ENCODE results near the gene BROX. TPM values are rescaled to one million over a fixed set of nuclear protein-coding genes. Genes with fewer than 3 reads are reported as not detected.
A peak's percentile ranks its signal among the peaks of the same experiment; 100 is the strongest.

Gene BROX
- total and polyA plus RNA-seq, 4 donors: 6.0 to 28.3 (median 14.4) TPM

DNA sequence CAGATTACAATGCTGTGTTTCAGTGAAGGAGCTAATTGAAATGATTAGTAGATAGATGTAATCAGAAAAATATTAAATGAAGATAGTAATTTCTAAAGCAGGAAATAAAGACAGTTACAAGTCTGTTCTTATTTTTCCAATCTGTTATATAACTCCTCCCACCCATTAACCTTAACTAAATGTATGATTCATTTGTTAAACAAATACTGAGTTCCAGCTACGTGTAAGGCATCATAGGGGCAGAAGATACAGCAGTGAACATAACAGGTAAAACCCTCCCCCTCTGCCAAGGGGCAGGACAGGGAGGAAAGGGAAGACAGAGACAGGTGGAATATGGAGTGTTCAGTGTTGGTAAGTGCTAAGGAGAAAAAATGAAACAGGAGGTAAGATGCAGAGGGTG lies 24.6 kb downstream of the BROX start, which contains the start of gene FAM177B:
Gene FAM177B, plus strand, starts transcription at position 231 of the 400 bp plus-strand sequence. CDS start 9,344 bp downstream, outside the sequence.
- Histone ChIP-seq H3K9me3 (ENCODE audit: control insufficient read depth in 4 of 4, low read length in 3 of 4) (no peaks in the 10 kb centered on the region), H3K27ac (ENCODE audit: low read depth in 1 of 2, low read length in 2 of 2) (no peak within 1 kb of the TSS), H3K27me3 (ENCODE audit: control insufficient read depth in 4 of 4, insufficient read depth in 4 of 4, low read length in 3 of 4) (no peaks in the 10 kb centered on the region), H3K4me1 (ENCODE audit: control insufficient read depth in 4 of 4, insufficient read depth in 4 of 4, low read length in 3 of 4) (no peaks in the 10 kb centered on the region), H3K4me3 (ENCODE audit: low read depth in 1 of 3, low read length in 3 of 3) (no peak within 1 kb of the TSS), H3K36me3 (ENCODE audit: control insufficient read depth in 4 of 4, insufficient read depth in 3 of 4, low read depth in 1 of 4, low read length in 3 of 4) (peaks cover 3 to 41% (median 24%) of the 10 kb centered on the region in 4 donors), H3K9ac (ENCODE audit: low read depth in 1 of 2, low read length in 2 of 2) (no peak within 1 kb of the TSS)
- WGBS: 70% methylated on average over 1 of the region's 1 CpG
- no peak for TF ChIP-seq TAF1 (conservative IDR thresholded peaks at IDR 0.05)
- no peak for TF ChIP-seq SP1 (IDR thresholded peaks at IDR 0.05)
- no peak for TF ChIP-seq GABPA (IDR thresholded peaks at IDR 0.05 in 1 of 2, conservative IDR thresholded peaks at IDR 0.05 in 1 of 2)
- TF ChIP-seq, protein P1, sequence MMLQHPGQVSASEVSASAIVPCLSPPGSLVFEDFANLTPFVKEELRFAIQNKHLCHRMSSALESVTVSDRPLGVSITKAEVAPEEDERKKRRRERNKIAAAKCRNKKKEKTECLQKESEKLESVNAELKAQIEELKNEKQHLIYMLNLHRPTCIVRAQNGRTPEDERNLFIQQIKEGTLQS (IDR thresholded peaks at IDR 0.05): no peak
- TF ChIP-seq, protein P2, sequence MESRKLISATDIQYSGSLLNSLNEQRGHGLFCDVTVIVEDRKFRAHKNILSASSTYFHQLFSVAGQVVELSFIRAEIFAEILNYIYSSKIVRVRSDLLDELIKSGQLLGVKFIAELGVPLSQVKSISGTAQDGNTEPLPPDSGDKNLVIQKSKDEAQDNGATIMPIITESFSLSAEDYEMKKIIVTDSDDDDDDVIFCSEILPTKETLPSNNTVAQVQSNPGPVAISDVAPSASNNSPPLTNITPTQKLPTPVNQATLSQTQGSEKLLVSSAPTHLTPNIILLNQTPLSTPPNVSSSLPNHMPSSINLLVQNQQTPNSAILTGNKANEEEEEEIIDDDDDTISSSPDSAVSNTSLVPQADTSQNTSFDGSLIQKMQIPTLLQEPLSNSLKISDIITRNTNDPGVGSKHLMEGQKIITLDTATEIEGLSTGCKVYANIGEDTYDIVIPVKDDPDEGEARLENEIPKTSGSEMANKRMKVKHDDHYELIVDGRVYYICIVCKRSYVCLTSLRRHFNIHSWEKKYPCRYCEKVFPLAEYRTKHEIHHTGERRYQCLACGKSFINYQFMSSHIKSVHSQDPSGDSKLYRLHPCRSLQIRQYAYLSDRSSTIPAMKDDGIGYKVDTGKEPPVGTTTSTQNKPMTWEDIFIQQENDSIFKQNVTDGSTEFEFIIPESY (IDR thresholded peaks at IDR 0.05): no peak
- TF ChIP-seq HNF4G (IDR thresholded peaks at IDR 0.05): no peak
- no peak for TF ChIP-seq RAD21 (IDR thresholded peaks at IDR 0.05)
- no peak for TF ChIP-seq NR2F2 (IDR thresholded peaks at IDR 0.05)
- no peak for TF ChIP-seq JUND (IDR thresholded peaks at IDR 0.05)
- no peak for TF ChIP-seq FOXA2 (IDR thresholded peaks at IDR 0.05)
- TF ChIP-seq EGR1 (IDR thresholded peaks at IDR 0.05; ENCODE audit: low read depth in 2 of 2): no peak
- DNase-seq (ENCODE audit: low spot score): no peak

DNA sequence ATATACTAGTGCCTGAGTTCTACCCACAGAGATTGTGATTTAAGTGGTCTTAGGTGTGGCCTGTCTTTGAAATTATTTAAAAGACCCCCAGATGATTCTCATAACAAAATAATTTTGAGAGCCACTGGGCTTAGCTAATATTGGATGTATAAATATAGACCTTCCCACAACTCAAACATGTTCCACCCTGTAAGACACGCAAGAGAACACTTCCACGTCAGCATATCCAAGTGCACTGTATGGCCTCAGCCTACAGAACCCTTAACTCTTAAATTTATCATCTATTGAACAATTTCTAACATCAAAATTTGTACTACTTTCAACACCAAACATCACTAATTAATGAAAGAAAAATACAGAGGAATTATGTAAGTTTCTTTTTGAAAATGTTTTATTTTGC lies 27.1 kb downstream of the BROX start:
- no peak for TF ChIP-seq HNF4G (IDR thresholded peaks at IDR 0.05)
- no peak for TF ChIP-seq RXRA (IDR thresholded peaks at IDR 0.05)
- TF ChIP-seq JUND (IDR thresholded peaks at IDR 0.05): no peak
- TF ChIP-seq HNF4A (conservative IDR thresholded peaks at IDR 0.05): no peak
- TF ChIP-seq NR2F2 (IDR thresholded peaks at IDR 0.05): no peak
- no peak for TF ChIP-seq RAD21 (IDR thresholded peaks at IDR 0.05)
- TF ChIP-seq, protein P3, sequence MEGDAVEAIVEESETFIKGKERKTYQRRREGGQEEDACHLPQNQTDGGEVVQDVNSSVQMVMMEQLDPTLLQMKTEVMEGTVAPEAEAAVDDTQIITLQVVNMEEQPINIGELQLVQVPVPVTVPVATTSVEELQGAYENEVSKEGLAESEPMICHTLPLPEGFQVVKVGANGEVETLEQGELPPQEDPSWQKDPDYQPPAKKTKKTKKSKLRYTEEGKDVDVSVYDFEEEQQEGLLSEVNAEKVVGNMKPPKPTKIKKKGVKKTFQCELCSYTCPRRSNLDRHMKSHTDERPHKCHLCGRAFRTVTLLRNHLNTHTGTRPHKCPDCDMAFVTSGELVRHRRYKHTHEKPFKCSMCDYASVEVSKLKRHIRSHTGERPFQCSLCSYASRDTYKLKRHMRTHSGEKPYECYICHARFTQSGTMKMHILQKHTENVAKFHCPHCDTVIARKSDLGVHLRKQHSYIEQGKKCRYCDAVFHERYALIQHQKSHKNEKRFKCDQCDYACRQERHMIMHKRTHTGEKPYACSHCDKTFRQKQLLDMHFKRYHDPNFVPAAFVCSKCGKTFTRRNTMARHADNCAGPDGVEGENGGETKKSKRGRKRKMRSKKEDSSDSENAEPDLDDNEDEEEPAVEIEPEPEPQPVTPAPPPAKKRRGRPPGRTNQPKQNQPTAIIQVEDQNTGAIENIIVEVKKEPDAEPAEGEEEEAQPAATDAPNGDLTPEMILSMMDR (IDR thresholded peaks at IDR 0.05; ENCODE audit: low read depth, low read length, missing input control): no peak
- TF ChIP-seq YY1 (IDR thresholded peaks at IDR 0.05): no peak
- no peak for DNase-seq (ENCODE audit: low spot score)
- WGBS: 88% methylated on average over 2 of the region's 2 CpGs
- no peak overlapping the region for H3K4me3 ChIP-seq (ENCODE audit: low read depth in 1 of 3, low read length in 3 of 3)
- peaks cover 0 to 20% (median 7%) of the 10 kb centered on the region in 4 donors for H3K36me3 ChIP-seq (ENCODE audit: control insufficient read depth in 4 of 4, insufficient read depth in 3 of 4, low read depth in 1 of 4, low read length in 3 of 4)
- no peaks in the 10 kb centered on the region for H3K4me1 ChIP-seq (ENCODE audit: control insufficient read depth in 4 of 4, insufficient read depth in 4 of 4, low read length in 3 of 4)
- no peak overlapping the region for H3K27ac ChIP-seq (ENCODE audit: low read depth in 1 of 2, low read length in 2 of 2)
- H3K27me3 ChIP-seq (ENCODE audit: control insufficient read depth in 4 of 4, insufficient read depth in 4 of 4, low read length in 3 of 4): no peaks in the 10 kb centered on the region
- H3K9me3 ChIP-seq (ENCODE audit: control insufficient read depth in 4 of 4, low read length in 3 of 4): no peaks in the 10 kb centered on the region
- H3K9ac ChIP-seq (ENCODE audit: low read depth in 1 of 2, low read length in 2 of 2): no peak overlapping the region

DNA sequence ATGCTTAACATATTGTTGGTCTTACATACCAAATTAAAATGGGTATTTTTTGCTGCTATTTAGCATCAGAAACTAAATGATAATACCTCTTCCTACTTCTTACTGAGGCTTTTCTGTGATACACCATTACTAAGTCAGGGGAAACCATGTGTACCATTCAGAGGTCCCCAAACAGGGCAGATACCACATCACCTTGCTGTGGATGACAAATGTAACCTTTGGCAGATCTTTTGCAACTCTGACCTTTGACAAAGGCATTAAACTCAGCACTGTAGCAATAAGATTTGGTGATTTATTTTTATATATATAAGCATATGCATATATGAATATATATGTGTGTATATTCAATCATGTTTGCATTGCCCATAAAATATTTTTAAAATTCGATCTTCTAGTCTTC lies 27.6 kb downstream of the BROX start:
- no peaks in the 10 kb centered on the region for H3K27me3 ChIP-seq (ENCODE audit: control insufficient read depth in 4 of 4, insufficient read depth in 4 of 4, low read length in 3 of 4)
- H3K4me3 ChIP-seq (ENCODE audit: low read depth in 1 of 3, low read length in 3 of 3): no peak overlapping the region
- DNase-seq (ENCODE audit: low spot score): no peak
- H3K27ac ChIP-seq (ENCODE audit: low read depth in 1 of 2, low read length in 2 of 2): no peak overlapping the region
- no peak overlapping the region for H3K9ac ChIP-seq (ENCODE audit: low read depth in 1 of 2, low read length in 2 of 2)
- WGBS: 82% methylated on average over 1 of the region's 1 CpG
- H3K36me3 ChIP-seq (ENCODE audit: control insufficient read depth in 4 of 4, insufficient read depth in 3 of 4, low read depth in 1 of 4, low read length in 3 of 4): peaks cover 0 to 15% (median 4%) of the 10 kb centered on the region in 4 donors
- no peaks in the 10 kb centered on the region for H3K4me1 ChIP-seq (ENCODE audit: control insufficient read depth in 4 of 4, insufficient read depth in 4 of 4, low read length in 3 of 4)
- no peaks in the 10 kb centered on the region for H3K9me3 ChIP-seq (ENCODE audit: control insufficient read depth in 4 of 4, low read length in 3 of 4)
- TF ChIP-seq FOXA2 (IDR thresholded peaks at IDR 0.05): no peak
- no peak for TF ChIP-seq TAF1 (conservative IDR thresholded peaks at IDR 0.05)
- TF ChIP-seq HNF4G (IDR thresholded peaks at IDR 0.05): peak; percentile 37
- TF ChIP-seq FOXA1 (IDR thresholded peaks at IDR 0.05): no peak
- peak; percentile 42 to 62 for TF ChIP-seq RXRA (IDR thresholded peaks at IDR 0.05)
- peak in 1 of 2 donors; percentile 13 for TF ChIP-seq RAD21 (IDR thresholded peaks at IDR 0.05)
- TF ChIP-seq, protein P2 (IDR thresholded peaks at IDR 0.05): no peak
- TF ChIP-seq, protein P4, sequence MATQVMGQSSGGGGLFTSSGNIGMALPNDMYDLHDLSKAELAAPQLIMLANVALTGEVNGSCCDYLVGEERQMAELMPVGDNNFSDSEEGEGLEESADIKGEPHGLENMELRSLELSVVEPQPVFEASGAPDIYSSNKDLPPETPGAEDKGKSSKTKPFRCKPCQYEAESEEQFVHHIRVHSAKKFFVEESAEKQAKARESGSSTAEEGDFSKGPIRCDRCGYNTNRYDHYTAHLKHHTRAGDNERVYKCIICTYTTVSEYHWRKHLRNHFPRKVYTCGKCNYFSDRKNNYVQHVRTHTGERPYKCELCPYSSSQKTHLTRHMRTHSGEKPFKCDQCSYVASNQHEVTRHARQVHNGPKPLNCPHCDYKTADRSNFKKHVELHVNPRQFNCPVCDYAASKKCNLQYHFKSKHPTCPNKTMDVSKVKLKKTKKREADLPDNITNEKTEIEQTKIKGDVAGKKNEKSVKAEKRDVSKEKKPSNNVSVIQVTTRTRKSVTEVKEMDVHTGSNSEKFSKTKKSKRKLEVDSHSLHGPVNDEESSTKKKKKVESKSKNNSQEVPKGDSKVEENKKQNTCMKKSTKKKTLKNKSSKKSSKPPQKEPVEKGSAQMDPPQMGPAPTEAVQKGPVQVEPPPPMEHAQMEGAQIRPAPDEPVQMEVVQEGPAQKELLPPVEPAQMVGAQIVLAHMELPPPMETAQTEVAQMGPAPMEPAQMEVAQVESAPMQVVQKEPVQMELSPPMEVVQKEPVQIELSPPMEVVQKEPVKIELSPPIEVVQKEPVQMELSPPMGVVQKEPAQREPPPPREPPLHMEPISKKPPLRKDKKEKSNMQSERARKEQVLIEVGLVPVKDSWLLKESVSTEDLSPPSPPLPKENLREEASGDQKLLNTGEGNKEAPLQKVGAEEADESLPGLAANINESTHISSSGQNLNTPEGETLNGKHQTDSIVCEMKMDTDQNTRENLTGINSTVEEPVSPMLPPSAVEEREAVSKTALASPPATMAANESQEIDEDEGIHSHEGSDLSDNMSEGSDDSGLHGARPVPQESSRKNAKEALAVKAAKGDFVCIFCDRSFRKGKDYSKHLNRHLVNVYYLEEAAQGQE (IDR thresholded peaks at IDR 0.05): no peak
- no peak for TF ChIP-seq EGR1 (IDR thresholded peaks at IDR 0.05; ENCODE audit: low read depth in 2 of 2)
- TF ChIP-seq, protein P5, sequence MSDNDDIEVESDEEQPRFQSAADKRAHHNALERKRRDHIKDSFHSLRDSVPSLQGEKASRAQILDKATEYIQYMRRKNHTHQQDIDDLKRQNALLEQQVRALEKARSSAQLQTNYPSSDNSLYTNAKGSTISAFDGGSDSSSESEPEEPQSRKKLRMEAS (IDR thresholded peaks at IDR 0.05): no peak
- TF ChIP-seq JUND (IDR thresholded peaks at IDR 0.05): no peak
